Stimulated activated naive B cell treated with anti-CD40 and anti-IgM and Interleukin-4, amounts not matched to agents 10 μg/mL and 1 μg/mL and 100 μg/mL, for 72 hours (primary cell): ENCODE data around the gene APP.
"Not testable (repeated sequence)": the region's sequence is repeated elsewhere in the genome, so short reads cannot be mapped to it uniquely, and the experiment has no call there.

Source experiments
- ATAC-seq, 2 donors: fragments of 150-1000 bp; cut with Tn5 transposase; replicated peaks; 2 replicates each; pipeline ENCODE4 v1.10.0; 2021; ENCODE audit warnings: moderate library complexity in 1 of 2
- DNase-seq: peaks from one replicate; pipeline ENCODE4 v3.0.0; 2021
- H3K27ac Mint-ChIP-seq: one replicate; pipeline ENCODE4 v1.8.0; 2022; ENCODE audit warnings: mild to moderate bottlenecking, mixed read lengths
- H3K27me3 Mint-ChIP-seq, 2 donors: one replicate each; pipeline ENCODE4 v1.8.0; 2022; ENCODE audit warnings: mixed read lengths in 2 of 2
- H3K36me3 Mint-ChIP-seq, 2 donors: one replicate each; pipeline ENCODE4 v1.8.0; 2022; ENCODE audit warnings: mixed read lengths in 2 of 2, mild to moderate bottlenecking in 1 of 2
- H3K4me1 Mint-ChIP-seq, 2 donors: one replicate each; pipeline ENCODE4 v1.8.0; 2022; ENCODE audit warnings: mixed read lengths in 2 of 2, mild to moderate bottlenecking in 1 of 2
- H3K4me3 Mint-ChIP-seq, 2 donors: one replicate each; pipeline ENCODE4 v1.8.0; 2022; ENCODE audit warnings: mild to moderate bottlenecking in 2 of 2, mixed read lengths in 2 of 2, moderate library complexity in 1 of 2
- H3K9me3 Mint-ChIP-seq, 2 donors: one replicate each; pipeline ENCODE4 v1.8.0; 2022; ENCODE audit warnings: mixed read lengths in 2 of 2, mild to moderate bottlenecking in 1 of 2

APP gene

DNA sequence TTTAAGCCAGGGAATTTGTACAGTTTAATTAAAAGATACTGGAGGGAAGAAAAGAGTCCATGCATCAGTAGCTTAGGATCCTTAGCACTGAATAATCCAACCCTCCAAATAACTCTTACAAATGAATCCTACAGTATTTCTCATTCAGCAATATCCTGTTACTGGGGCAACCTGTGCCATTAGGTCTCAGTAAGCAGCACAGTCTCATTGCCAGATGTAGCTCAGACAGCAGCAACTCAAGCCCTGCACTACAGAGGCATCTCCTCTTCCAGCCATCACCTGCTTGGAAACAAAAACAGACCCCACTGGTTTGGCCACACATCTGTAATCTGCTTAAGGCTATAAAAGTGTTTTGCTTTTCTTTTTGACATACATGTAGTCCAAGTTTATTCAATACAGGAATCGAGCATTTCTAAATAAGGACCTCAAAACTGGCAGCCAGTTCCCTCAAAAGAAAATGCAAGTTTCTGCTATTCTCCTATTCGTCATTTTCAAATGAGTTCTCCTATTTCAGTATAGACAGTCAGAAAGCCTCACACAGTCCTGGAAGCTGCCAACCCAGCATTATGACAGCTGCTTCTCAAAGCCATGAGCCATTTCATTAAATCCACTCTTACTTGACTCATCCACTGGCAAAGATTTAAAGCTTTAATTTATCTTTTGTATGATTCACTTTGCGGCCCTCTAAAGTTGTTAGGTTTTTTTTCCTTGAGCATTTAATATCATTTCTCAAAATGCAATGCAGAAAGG is 129.0 kb downstream of the APP start:
- ATAC-seq = no peak
- Mint-ChIP-seq H3K9me3 (peaks cover 0 to 4% of the 10 kb centered on the region in 2 donors), H3K27me3 (no peaks in the 10 kb centered on the region), H3K4me3 (no peak overlapping the region), H3K27ac (no peak overlapping the region), H3K36me3 (peaks cover 13 to 26% of the 10 kb centered on the region in 2 donors), H3K4me1 (no peaks in the 10 kb centered on the region)
- DNase-seq = no peak

DNA sequence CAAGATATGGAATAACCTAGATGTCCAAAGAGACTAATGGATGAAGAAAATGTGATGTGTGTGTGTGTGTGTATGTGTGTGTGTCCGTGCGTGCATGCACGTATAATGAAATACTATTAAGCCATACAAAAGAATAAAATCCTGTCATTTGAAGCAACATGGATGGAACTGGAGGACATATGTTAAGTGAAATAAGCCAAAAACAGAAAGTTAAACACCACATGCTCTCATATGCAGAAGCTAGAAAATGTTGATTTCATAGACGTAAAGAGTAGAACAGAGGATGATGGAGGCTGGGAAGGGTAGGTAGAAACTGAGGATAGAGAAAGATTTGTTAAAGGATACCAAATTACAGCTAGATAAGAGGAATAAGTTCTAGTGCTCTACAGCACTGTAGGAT is 133.7 kb downstream of the APP start:
- Mint-ChIP-seq H3K27me3 (no peaks in the 10 kb centered on the region), H3K36me3 (peaks cover 23 to 33% of the 10 kb centered on the region in 2 donors), H3K27ac (no peak overlapping the region)

DNA sequence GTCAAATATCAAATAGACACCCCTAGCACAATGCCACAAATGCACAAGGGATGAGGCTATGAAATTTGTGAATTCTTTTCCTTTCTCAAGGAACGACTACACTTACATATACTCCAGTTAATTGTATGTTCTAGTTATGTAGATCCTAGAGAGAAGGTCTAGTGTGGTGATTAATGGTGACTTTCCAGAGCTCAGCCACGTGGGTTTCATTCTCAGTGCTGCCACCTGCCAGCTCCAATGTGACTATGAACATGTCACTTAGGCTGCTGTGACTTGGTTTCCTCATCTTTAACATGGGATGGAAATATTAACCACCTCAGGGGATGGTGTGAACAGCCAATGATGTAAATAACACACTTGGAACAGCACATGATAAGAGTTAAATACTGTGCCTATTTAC is 138.3 kb downstream of the APP start:
- Mint-ChIP-seq H3K27ac (no peak overlapping the region), H3K9me3 (peaks cover 6 to 7% of the 10 kb centered on the region in 2 donors), H3K27me3 (no peaks in the 10 kb centered on the region), H3K4me1 (peaks cover 4 to 5% of the 10 kb centered on the region in 2 donors), H3K36me3 (peaks cover 35 to 53% of the 10 kb centered on the region in 2 donors), H3K4me3 (no peak overlapping the region)
- DNase-seq (no peak), ATAC-seq (no peak)

More for the DNA sequence above, 133.7 kb downstream of the APP start:
- DNase-seq (no peak), ATAC-seq (no peak)
- H3K4me3 Mint-ChIP-seq = no peak overlapping the region
- H3K4me1 Mint-ChIP-seq = peaks cover 4 to 5% of the 10 kb centered on the region in 2 donors
- H3K9me3 Mint-ChIP-seq = peaks cover 6 to 7% of the 10 kb centered on the region in 2 donors

DNA sequence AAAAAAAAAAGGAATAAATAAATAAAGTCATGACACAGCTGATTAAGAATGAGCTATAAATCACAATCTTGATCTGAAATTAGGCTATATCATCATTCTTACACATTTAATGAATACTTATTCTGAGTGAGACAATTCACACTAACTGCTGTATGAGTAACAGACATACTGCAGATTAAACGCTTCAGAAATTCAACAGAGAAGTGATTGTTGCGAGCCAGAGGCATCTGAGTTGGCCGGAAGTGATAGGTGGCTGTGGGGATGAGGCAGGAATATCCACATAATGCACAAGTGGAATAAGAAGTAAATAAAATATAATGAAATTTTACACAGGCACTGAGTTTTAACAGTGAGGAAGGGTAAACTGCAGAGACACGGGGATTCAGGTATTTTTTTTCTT is 142.4 kb downstream of the APP start:
- DNase-seq (no peak), ATAC-seq (no peak)
- Mint-ChIP-seq H3K4me1 (peaks cover 3 to 8% of the 10 kb centered on the region in 2 donors), H3K27me3 (no peaks in the 10 kb centered on the region), H3K4me3 (no peak overlapping the region), H3K9me3 (peaks cover under 1 to 2% of the 10 kb centered on the region in 2 donors), H3K27ac (no peak overlapping the region), H3K36me3 (peaks cover 16 to 33% of the 10 kb centered on the region in 2 donors)

DNA sequence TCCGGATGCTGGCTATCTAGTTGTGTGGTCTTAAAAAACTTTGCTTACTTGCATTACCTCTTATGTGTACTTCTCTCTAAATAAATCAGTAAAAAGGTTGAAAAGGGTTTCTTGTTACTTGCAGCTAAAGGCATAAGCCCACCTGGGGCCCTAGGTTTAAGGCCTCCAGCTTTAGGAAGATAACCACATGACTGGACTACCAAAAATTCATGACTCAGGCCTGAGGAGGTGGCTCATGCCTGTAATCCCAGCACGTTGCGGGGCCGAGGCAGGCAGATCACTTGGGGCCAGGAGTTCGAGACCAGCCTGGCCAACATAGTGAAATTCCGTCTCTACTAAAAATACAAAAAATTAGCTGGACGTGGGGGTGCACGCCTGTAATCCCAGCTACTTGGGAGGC is 142.9 kb downstream of the APP start:
- peaks cover 3 to 8% of the 10 kb centered on the region in 2 donors for H3K4me1 Mint-ChIP-seq
- no peaks in the 10 kb centered on the region for H3K27me3 Mint-ChIP-seq
- peaks cover 13 to 28% of the 10 kb centered on the region in 2 donors for H3K36me3 Mint-ChIP-seq
- H3K27ac Mint-ChIP-seq = no peak overlapping the region
- DNase-seq (no peak), ATAC-seq (no peak)
- H3K4me3 Mint-ChIP-seq = no peak overlapping the region
- no peaks in the 10 kb centered on the region for H3K9me3 Mint-ChIP-seq

DNA sequence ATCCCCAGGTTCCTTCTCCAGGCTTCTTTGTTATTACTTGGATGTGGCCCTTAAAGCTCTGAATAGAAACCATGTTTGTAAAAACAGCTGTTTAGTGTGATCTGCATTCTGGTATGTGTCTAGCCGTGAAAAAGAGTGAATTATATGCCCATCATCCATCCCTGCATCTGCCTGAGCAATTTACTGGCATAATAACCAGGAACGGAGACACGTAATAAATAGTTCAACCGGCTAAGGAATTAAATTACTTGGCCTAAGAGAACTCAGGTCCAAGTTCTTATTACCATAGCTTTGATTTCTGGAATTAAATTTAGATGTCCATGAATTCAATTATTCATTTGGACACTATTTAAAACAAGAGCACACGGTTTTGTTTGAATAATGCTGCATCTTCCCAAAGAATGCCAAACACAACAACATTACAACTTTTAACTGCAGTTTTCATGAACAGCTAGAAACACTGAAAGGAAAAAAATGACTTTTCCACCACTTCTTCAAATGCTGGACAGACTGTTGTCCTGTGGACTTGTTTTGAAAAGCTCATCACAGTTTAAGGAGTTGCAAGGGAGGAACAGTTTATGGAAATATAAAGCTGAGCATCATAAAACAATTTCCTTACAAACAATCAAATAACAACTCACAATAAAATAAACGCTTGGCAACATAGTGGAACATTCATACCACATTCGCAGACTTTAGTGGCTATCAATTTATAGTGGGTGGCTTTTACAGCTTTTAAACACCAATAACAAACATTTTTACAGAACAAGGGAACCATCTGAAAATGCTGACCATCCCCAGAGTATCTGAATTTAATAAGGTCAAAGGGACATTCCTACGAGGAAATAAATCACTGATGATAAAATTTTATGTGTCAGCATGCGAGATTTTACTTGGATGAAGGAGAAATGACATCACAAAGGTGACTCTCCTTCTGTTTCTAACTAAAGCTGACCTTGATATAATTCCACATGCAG is 144.7 kb downstream of the APP start:
- no peak for ATAC-seq
- no peak for DNase-seq
- no peak overlapping the region for H3K27ac Mint-ChIP-seq
- H3K9me3 Mint-ChIP-seq = no peaks in the 10 kb centered on the region
- H3K27me3 Mint-ChIP-seq = no peaks in the 10 kb centered on the region
- peaks cover 20 to 35% of the 10 kb centered on the region in 2 donors for H3K36me3 Mint-ChIP-seq
- H3K4me1 Mint-ChIP-seq = peaks cover 3 to 8% of the 10 kb centered on the region in 2 donors
- no peak overlapping the region for H3K4me3 Mint-ChIP-seq

DNA sequence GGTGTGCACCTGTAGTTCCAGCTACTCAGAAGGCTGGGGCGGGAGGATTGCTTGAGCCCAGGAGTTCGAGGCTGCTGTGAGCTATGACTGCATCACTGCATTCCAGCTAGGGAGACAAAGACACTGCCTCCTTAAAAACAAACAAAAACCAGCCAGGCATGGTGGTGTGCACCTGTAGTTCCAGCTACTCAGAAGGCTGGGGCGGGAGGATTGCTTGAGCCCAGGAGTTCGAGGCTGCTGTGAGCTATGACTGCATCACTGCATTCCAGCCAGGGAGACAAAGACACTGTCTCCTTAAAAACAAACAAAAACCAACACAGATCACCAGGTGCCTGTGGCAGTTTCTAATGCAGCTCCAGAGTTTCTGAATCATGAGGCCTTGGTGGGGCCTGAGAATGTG is 147.2 kb downstream of the APP start:
- not testable (repeated sequence) for H3K27ac Mint-ChIP-seq, H3K27me3 Mint-ChIP-seq, ATAC-seq, H3K4me1 Mint-ChIP-seq, H3K9me3 Mint-ChIP-seq, H3K4me3 Mint-ChIP-seq, DNase-seq
- H3K36me3 Mint-ChIP-seq = peaks cover 20 to 32% of the 10 kb centered on the region in 2 donors

DNA sequence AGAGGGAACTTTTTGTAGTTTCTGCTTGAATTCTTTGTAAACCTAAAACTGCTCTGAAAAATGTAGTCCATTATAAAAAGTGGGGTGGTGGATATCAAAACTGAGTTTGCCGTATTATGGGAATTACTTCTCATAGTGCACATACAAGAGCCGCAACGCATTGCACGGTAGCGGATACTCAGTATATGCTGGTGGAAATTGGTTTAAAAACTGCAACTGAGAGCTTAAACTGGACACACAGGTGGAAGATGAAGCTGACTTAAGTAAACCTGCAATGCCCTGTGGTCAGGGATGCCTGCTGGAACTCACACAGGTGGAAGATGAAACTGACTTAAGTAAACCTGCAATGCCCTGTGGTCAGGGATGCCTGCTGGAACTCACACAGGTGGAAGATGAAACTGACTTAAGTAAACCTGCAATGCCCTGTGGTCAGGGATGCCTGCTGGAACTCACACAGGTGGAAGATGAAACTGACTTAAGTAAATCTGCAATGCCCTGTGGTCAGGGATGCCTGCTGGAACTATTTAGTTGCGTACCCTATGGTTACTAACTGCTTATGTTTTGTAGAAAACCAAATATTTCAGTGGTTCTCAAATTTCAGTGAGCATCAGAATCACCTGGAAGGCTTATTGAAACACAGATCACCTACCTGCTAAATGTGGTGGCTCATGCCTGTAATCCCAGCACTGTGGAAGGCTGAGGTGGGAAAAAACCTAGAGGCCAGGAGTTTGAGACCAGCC is 147.8 kb downstream of the APP start:
- not testable (repeated sequence) for H3K4me3 Mint-ChIP-seq, DNase-seq, H3K9me3 Mint-ChIP-seq, ATAC-seq, H3K27ac Mint-ChIP-seq, H3K4me1 Mint-ChIP-seq, H3K27me3 Mint-ChIP-seq
- H3K36me3 Mint-ChIP-seq = peaks cover 20 to 32% of the 10 kb centered on the region in 2 donors

DNA sequence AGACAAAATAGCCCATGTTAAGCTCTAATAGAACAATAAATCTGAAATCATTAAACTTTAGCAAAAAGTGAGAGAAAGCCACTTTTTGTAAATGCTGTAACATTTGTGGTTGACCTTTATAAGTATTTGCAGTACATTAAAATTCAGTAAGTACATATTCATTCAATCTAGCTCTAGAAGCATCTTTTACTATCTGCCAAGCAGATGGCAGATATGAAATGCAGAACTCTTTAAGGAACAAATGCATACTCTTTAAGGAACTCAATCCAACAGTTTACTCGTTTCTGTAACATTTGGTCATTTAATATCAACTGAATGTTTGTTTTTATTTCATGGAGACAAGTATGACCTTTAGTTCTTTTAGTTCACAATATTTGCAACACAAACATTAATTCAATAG is 150.1 kb downstream of the APP start:
- no peak for DNase-seq
- Mint-ChIP-seq H3K4me3 (no peak overlapping the region), H3K27me3 (no peaks in the 10 kb centered on the region), H3K9me3 (no peaks in the 10 kb centered on the region), H3K36me3 (peaks cover 24 to 32% of the 10 kb centered on the region in 2 donors), H3K4me1 (no peaks in the 10 kb centered on the region), H3K27ac (no peak overlapping the region)
- no peak for ATAC-seq

DNA sequence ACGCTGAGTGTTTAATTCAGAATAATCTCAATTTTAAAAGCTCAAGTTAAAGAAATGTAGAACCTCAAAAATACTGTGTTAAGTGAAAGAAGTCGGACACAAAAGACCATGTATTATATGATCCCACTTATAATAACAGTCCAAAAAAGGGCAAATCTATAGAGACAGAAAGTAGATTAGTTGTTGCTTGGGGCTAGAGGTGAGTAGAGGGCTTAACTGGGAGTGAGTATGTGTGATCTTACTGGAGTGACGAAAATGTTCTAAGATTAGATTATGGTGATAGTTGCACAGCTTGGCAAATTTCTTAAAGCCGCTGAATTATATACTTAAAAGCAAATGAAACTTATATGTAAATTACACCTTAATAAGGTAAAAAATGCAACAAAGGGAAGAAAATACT is 150.5 kb downstream of the APP start:
- no peaks in the 10 kb centered on the region for H3K9me3 Mint-ChIP-seq
- H3K27ac Mint-ChIP-seq = no peak overlapping the region
- no peak overlapping the region for H3K4me3 Mint-ChIP-seq
- DNase-seq (no peak), ATAC-seq (no peak)
- peaks cover 24 to 32% of the 10 kb centered on the region in 2 donors for H3K36me3 Mint-ChIP-seq
- H3K4me1 Mint-ChIP-seq = no peaks in the 10 kb centered on the region
- no peaks in the 10 kb centered on the region for H3K27me3 Mint-ChIP-seq

DNA sequence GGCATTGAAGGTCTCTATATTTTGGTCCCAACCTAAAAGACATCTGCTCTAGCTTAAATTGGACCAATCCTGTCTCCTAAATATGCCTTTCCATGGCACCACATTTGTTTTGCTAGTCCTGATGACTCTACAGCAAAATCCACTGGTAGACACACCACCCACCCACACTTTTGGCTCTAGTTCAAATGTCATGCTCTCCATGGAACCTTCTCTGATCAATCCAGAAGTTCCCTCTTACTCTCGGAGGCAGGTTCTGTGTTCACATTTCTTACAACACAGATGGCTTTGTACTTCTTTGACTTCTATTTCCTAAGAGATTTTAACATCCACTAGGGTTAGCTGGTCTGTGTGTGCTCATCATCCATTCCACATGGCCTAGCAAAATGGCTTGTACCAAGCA is 151.3 kb downstream of the APP start:
- H3K27ac Mint-ChIP-seq = no peak overlapping the region
- H3K4me1 Mint-ChIP-seq = no peaks in the 10 kb centered on the region
- H3K36me3 Mint-ChIP-seq = peaks cover 24 to 31% of the 10 kb centered on the region in 2 donors
- no peaks in the 10 kb centered on the region for H3K9me3 Mint-ChIP-seq
- no peaks in the 10 kb centered on the region for H3K27me3 Mint-ChIP-seq
- no peak overlapping the region for H3K4me3 Mint-ChIP-seq
- ATAC-seq (no peak), DNase-seq (no peak)

DNA sequence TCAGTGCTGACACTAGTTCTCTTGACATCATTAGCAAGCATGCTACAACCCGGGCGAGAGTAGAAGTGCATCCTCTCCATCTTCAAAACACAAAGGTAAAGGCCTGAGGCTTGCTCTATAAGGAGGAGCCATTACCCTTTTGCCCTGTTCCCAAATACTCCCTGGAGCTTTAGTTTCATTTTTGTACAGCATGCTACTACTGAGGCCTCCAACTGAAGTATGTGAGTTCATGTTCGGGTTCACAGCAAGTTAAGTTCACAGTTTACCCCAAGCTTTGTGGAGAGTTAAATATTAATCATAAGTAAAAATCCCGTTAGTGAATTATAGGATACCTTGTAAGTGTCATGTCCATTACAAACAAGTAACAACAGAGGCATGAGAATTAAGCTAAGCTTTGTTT is 156.6 kb downstream of the APP start:
- Mint-ChIP-seq H3K27ac (no peak overlapping the region), H3K36me3 (peaks cover 3 to 9% of the 10 kb centered on the region in 2 donors), H3K4me1 (no peaks in the 10 kb centered on the region), H3K4me3 (no peak overlapping the region), H3K27me3 (no peaks in the 10 kb centered on the region), H3K9me3 (no peaks in the 10 kb centered on the region)
- no peak for ATAC-seq
- no peak for DNase-seq

DNA sequence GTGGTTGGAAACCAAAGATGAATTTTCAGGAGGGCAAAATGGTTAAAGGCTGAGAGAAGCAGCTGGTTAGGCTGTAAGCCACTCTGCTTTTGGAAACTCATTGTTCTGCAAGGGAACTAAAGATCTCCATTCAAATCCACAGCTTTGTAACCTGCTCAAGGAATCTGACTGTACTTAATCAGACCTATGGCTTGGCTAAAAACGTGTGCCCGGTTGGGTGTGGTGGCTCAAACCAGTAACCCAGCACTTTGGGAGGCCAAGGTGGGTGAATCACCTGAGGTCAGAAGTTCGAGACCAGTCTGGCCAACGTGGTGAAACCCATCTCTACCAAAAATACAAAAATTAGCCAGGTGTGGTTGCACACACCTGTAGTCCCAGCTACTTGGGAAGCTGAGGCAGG is 158.1 kb downstream of the APP start:
- not testable (repeated sequence) for H3K9me3 Mint-ChIP-seq, ATAC-seq, DNase-seq, H3K4me1 Mint-ChIP-seq, H3K27me3 Mint-ChIP-seq, H3K4me3 Mint-ChIP-seq, H3K27ac Mint-ChIP-seq
- H3K36me3 Mint-ChIP-seq = peaks cover 0 to 11% of the 10 kb centered on the region in 2 donors

DNA sequence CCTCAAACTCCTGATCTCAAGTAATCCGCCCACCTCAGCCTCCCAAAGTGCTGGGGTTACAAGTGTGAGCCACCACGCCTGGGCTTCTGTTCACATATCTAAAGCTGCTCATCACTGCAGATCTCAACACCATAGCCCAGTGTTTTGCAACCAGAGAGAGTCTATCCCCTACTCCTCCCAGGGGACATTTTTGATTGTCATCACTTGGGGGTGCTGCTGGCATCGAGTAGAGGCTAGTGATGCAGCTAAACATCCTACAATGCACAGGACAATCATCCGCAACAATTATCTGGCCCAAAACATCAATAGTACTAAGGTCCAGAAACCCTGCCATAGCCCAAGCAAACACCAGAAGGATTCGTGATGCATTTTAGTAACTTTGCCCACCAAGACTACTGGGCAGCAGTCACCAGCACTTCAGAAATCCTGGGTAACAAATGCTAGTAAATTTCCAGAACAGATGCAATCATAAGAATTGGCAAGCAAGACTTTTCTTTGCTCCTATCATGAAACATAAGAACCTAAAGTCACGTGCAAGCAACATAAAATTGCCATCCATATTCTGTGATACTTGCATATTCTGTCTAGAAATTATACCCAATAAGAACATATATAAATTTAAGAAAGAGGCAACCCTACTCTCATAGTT is 159.2 kb downstream of the APP start:
- DNase-seq (no peak), ATAC-seq (no peak)
- no peaks in the 10 kb centered on the region for H3K27me3 Mint-ChIP-seq
- H3K36me3 Mint-ChIP-seq = peaks cover 0 to 9% of the 10 kb centered on the region in 2 donors
- H3K27ac Mint-ChIP-seq = no peak overlapping the region
- H3K9me3 Mint-ChIP-seq = no peaks in the 10 kb centered on the region
- H3K4me1 Mint-ChIP-seq = no peaks in the 10 kb centered on the region
- no peak overlapping the region for H3K4me3 Mint-ChIP-seq
